Left lung (tissue), 10 donors: Measurements from ENCODE around the gene CDC42BPA. TPM values are rescaled to one million over a fixed set of nuclear protein-coding genes. Genes with fewer than 3 reads are reported as not detected.

ENCODE experiments used
- ATAC-seq: fragments of 200-7000 bp; cut with Tn5 transposase; one replicate; pipeline ENCODE4 v1.9.1; 2020; ENCODE audit warnings: moderate library complexity
- DNase-seq, 4 donors: peaks; one replicate each; pipeline ENCODE4 v3.0.0-alpha.2; 2013 to 2020
- H3K27ac ChIP-seq, 2 donors: fragments of 200-600 bp; sonication (generic) in 1 of 2; one replicate each; pipeline versions ENCODE4 v1.5.0 to v1.8.0; 2020 to 2021
- H3K27me3 ChIP-seq, 2 donors: fragments of 200-600 bp; sonication (generic) in 1 of 2; one replicate each; pipeline versions ENCODE4 v1.5.0 to v1.8.0; 2020 to 2021
- H3K36me3 ChIP-seq, 2 donors: fragments of 200-600 bp; sonication (generic) in 1 of 2; one replicate each; pipeline versions ENCODE4 v1.5.0 to v1.8.0; 2020 to 2021
- H3K4me1 ChIP-seq, 2 donors: fragments of 200-600 bp; one replicate each; pipeline ENCODE4 v1.8.0; 2021
- H3K4me3 ChIP-seq, 2 donors: fragments of 200-600 bp; sonication (generic) in 1 of 2; one replicate each; pipeline versions ENCODE4 v1.5.0 to v1.8.0; 2020 to 2021; ENCODE audit warnings: mild to moderate bottlenecking in 1 of 2
- H3K9me3 ChIP-seq, 2 donors: fragments of 200-600 bp; sonication (generic) in 1 of 2; one replicate each; pipeline versions ENCODE4 v1.5.0 to v1.8.0; 2020 to 2021
- intact Hi-C, 2 donors: fragments of 100-400 bp; cut with DNase I; formaldehyde crosslinking; loops; one replicate each; pipeline versions ENCODE4 v1.11.2 to v1.14.2; 2022
- polyA plus RNA-seq, 6 donors: library from polyadenylated mRNA; unstranded; fragments of 120-200 nt; gene quantifications; one replicate each; pipeline ENCODE4 v1.2.1, GENCODE V29; 2013; ENCODE audit not compliant: insufficient read length in 6 of 6
- total RNA-seq, 2 donors: library from RNA; stranded (reverse); fragmentation: NEBNext Ultra II Directional; extraction: Animal tissue kit (Norgen Biotek cat#: 25700); gene quantifications; one replicate each; pipeline ENCODE4 v1.2.1, GENCODE V29; 2021
- TF ChIP-seq, protein P1 (sequence below), 2 donors: fragments of 200-600 bp; sonication (generic) in 1 of 2; IDR thresholded peaks; one replicate each; pipeline versions ENCODE4 v1.5.0 to v1.8.0; 2021; ENCODE audit warnings: antibody characterized with exemption in 2 of 2
- donor health status: DM: no; HTN: yes; CAD: no.
- donor health status: DM: no; HTN: no; CAD: no.

Gene CDC42BPA
- total and polyA plus RNA-seq, 8 donors = 35.8 to 49.0 (median 43.4) TPM

DNA sequence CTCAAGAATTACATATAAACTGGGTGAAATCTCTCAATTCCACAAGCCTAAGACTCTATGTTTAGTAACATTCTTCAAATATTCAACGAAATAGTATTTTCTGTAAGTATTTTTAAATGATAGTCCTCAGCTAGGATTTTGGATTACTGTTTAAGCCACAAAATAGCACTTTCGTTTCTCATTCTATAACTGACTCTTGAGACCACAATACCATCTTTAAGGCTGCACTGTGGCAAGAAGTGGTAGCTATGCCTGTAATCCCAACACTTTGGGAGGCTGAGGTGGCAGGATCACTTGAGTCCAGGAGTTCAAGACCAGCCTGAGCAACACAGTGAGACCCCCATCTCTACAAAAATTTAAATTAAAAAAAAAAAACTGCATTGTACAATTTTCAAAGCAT lies 126.7 kb downstream of the CDC42BPA start:
- no peaks in the 10 kb centered on the region for H3K4me1 ChIP-seq
- no peak overlapping the region for H3K4me3 ChIP-seq
- no peaks in the 10 kb centered on the region for H3K9me3 ChIP-seq
- H3K27ac ChIP-seq = no peak overlapping the region
- peaks cover 0 to 7% of the 10 kb centered on the region in 2 donors for H3K36me3 ChIP-seq
- TF ChIP-seq, protein P1, sequence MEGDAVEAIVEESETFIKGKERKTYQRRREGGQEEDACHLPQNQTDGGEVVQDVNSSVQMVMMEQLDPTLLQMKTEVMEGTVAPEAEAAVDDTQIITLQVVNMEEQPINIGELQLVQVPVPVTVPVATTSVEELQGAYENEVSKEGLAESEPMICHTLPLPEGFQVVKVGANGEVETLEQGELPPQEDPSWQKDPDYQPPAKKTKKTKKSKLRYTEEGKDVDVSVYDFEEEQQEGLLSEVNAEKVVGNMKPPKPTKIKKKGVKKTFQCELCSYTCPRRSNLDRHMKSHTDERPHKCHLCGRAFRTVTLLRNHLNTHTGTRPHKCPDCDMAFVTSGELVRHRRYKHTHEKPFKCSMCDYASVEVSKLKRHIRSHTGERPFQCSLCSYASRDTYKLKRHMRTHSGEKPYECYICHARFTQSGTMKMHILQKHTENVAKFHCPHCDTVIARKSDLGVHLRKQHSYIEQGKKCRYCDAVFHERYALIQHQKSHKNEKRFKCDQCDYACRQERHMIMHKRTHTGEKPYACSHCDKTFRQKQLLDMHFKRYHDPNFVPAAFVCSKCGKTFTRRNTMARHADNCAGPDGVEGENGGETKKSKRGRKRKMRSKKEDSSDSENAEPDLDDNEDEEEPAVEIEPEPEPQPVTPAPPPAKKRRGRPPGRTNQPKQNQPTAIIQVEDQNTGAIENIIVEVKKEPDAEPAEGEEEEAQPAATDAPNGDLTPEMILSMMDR (IDR thresholded peaks at IDR 0.05) = no peak
- H3K27me3 ChIP-seq = no peaks in the 10 kb centered on the region
- intact Hi-C loops = no loop called here
- DNase-seq = no peak
- ATAC-seq = no peak

- TF ChIP-seq, protein P1 (IDR thresholded peaks at IDR 0.05) = no peak
- DNase-seq = no peak
Measured at GRCh38 chr1:227190321-227190720, 128.0 kb downstream of the CDC42BPA start.

GRCh38 chr1:227185291-227185690 lies 133.0 kb downstream of the CDC42BPA start:
- no peak for ATAC-seq
- TF ChIP-seq, protein P1 (IDR thresholded peaks at IDR 0.05) = no peak

More at GRCh38 chr1:227190321-227190720, 128.0 kb downstream of the CDC42BPA start:
- no peak for ATAC-seq
- Histone ChIP-seq H3K36me3 (peaks cover 0 to 7% of the 10 kb centered on the region in 2 donors), H3K4me1 (no peaks in the 10 kb centered on the region), H3K9me3 (no peaks in the 10 kb centered on the region), H3K27ac (no peak overlapping the region), H3K4me3 (no peak overlapping the region), H3K27me3 (no peaks in the 10 kb centered on the region)
- intact Hi-C loops = no loop called here

DNA sequence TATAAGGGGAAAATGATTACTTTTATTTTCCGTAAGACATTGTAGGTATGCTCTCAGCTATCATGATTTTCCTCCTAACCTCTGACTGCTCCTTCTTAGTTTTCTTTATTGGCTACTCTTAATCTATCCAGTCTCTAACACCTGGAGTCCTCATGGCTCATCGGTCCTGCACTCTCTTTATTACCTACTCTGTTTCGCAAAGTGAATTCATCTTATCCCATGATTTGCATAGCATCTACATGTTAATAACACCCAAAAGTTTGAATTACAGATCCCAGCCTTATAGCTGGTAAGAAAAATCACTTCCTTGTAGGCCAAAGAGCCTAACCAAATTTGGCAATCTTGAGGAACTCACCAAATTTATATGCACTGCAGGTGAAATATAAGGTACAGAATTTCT lies 136.3 kb downstream of the CDC42BPA start:
- no peaks in the 10 kb centered on the region for H3K27me3 ChIP-seq
- H3K36me3 ChIP-seq = no peaks in the 10 kb centered on the region
- intact Hi-C loops = no loop called here
- no peak overlapping the region for H3K4me3 ChIP-seq
- TF ChIP-seq, protein P1 (IDR thresholded peaks at IDR 0.05) = no peak
- DNase-seq (no peak), ATAC-seq (no peak)
- no peaks in the 10 kb centered on the region for H3K9me3 ChIP-seq
- no peak overlapping the region for H3K27ac ChIP-seq
- no peaks in the 10 kb centered on the region for H3K4me1 ChIP-seq

More at GRCh38 chr1:227185291-227185690, 133.0 kb downstream of the CDC42BPA start:
- H3K36me3 ChIP-seq = no peaks in the 10 kb centered on the region
- intact Hi-C loops = no loop called here
- no peak for DNase-seq
- no peaks in the 10 kb centered on the region for H3K27me3 ChIP-seq
- no peaks in the 10 kb centered on the region for H3K4me1 ChIP-seq
- no peak overlapping the region for H3K27ac ChIP-seq
- no peak overlapping the region for H3K4me3 ChIP-seq
- H3K9me3 ChIP-seq = no peaks in the 10 kb centered on the region

DNA sequence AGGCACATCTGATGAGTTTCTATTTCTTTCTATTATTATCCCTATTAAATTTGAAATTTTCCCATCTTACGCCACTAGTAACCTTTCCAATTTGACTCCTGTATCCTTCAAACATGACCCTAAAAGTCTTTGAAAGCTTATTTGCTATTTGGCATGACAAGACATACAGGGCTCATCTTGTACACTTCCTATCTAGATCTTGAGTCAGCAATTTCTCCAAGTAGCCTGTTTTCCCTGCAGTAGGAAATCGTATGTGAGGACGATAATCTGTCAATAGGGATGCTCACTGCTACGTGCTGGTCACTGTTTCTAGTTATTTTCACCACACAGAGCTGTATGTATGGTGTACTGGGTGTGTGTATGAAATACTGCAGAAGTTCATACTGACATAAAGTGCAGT lies 142.7 kb downstream of the CDC42BPA start:
- no peaks in the 10 kb centered on the region for H3K4me1 ChIP-seq
- no peak overlapping the region for H3K4me3 ChIP-seq
- ATAC-seq (no peak), DNase-seq (no peak)
- no peaks in the 10 kb centered on the region for H3K27me3 ChIP-seq
- H3K27ac ChIP-seq = no peak overlapping the region
- TF ChIP-seq, protein P1 (IDR thresholded peaks at IDR 0.05) = no peak
- intact Hi-C loops = no loop called here
- H3K9me3 ChIP-seq = no peaks in the 10 kb centered on the region
- H3K36me3 ChIP-seq = no peaks in the 10 kb centered on the region
